Vagina (tissue), 2 donors: Measurements from ENCODE around the gene PARVG. TPM values are rescaled to one million over a fixed set of nuclear protein-coding genes. Genes with fewer than 3 reads are reported as not detected.

Experiments used
- DNase-seq, 2 donors: peaks; one replicate each; pipeline ENCODE4 v3.0.0-alpha.2; 2017; ENCODE audit errors: extremely low spot score in 2 of 2
- H3K27ac ChIP-seq: fragments of 200-600 bp; sonication (generic); one replicate; pipeline ENCODE4 v1.5.1; 2019
- H3K27me3 ChIP-seq: fragments of 200-600 bp; sonication (generic); one replicate; pipeline ENCODE4 v1.5.1; 2019
- H3K36me3 ChIP-seq, 2 donors: fragments of 200-600 bp; sonication (generic); one replicate each; pipeline ENCODE4 v1.5.1; 2017 to 2019
- H3K4me1 ChIP-seq: fragments of 200-600 bp; sonication (generic); one replicate; pipeline ENCODE4 v1.5.1; 2019
- H3K4me3 ChIP-seq, 2 donors: fragments of 200-600 bp; sonication (generic); 1 replicate in 1 of 2; 2 replicates in 1 of 2; pipeline ENCODE4 v1.5.1; 2016 to 2019
- H3K9me3 ChIP-seq: fragments of 200-600 bp; sonication (generic); one replicate; pipeline ENCODE4 v1.5.1; 2019
- POLR2A ChIP-seq, 2 donors: fragments of 450-650 bp; IDR thresholded peaks; one replicate each; pipeline ENCODE4 v1.6.1; 2017; ENCODE audit warnings: antibody characterized with exemption in 2 of 2, mild to moderate bottlenecking in 2 of 2, moderate library complexity in 2 of 2
- POLR2AphosphoS5 ChIP-seq, 2 donors: sonication (generic); formaldehyde crosslinking; IDR thresholded peaks; one replicate each; pipeline ENCODE4 v1.9.0; 2017; ENCODE audit warnings: antibody characterized with exemption in 2 of 2, mild to moderate bottlenecking in 2 of 2, low read depth in 1 of 2; ENCODE audit not compliant: insufficient read depth in 1 of 2
- intact Hi-C: fragments of 100-400 bp; cut with DNase I; formaldehyde crosslinking; loops from one replicate; pipeline ENCODE4 v1.15.1; 2023
- total RNA-seq: library from RNA; depleted of rRNA; stranded (reverse); fragments of >200 nt; gene quantifications from one replicate; pipeline ENCODE4 v1.2.3, GENCODE V29; 2016
- TF ChIP-seq, protein P1 (sequence below), 3 experiments: fragments of 450-650 bp in 2 of 3; fragments of 200-600 bp in 1 of 3; sonication (generic) in 1 of 3; IDR thresholded peaks; one replicate each; pipeline ENCODE4 v1.5.1; 2017 to 2019; ENCODE audit warnings: antibody characterized with exemption in 3 of 3, mild to moderate bottlenecking in 2 of 3, moderate library complexity in 2 of 3

The PARVG gene
- total RNA-seq, 1 donor from 2014 or later = 29.5 TPM

DNA sequence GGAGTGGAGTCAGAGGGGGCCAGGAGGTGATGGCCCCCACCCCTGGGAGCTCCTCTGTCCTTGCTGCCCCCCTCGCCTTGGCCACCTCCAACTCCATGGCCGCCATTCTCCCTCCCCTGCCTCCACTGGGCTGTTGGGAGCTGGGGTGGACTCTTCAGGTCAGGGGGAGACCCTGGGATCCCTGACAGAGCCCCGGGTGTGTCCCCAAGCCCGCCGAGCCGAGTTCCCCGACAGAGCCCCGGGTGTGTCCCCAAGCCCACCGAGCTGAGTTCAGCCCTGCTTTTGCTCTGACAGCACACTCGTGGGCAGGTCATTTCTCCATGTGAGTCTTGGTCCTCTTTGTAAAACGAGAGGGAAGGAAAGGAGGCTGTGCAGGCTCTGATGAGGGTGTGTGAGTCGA lies 13.2 kb upstream of the PARVG start:
- no peaks in the 10 kb centered on the region for H3K27me3 ChIP-seq
- no peaks in the 10 kb centered on the region for H3K4me1 ChIP-seq
- no peak for DNase-seq
- H3K9me3 ChIP-seq = no peaks in the 10 kb centered on the region
- no peak overlapping the region for H3K4me3 ChIP-seq
- no peak overlapping the region for H3K27ac ChIP-seq
- intact Hi-C loops = no loop called here
- H3K36me3 ChIP-seq = no peaks in the 10 kb centered on the region
- no peak for TF ChIP-seq POLR2AphosphoS5 (IDR thresholded peaks at IDR 0.05; ENCODE audit: insufficient read depth in 1 of 2, low read depth in 1 of 2)
- TF ChIP-seq, protein P1, sequence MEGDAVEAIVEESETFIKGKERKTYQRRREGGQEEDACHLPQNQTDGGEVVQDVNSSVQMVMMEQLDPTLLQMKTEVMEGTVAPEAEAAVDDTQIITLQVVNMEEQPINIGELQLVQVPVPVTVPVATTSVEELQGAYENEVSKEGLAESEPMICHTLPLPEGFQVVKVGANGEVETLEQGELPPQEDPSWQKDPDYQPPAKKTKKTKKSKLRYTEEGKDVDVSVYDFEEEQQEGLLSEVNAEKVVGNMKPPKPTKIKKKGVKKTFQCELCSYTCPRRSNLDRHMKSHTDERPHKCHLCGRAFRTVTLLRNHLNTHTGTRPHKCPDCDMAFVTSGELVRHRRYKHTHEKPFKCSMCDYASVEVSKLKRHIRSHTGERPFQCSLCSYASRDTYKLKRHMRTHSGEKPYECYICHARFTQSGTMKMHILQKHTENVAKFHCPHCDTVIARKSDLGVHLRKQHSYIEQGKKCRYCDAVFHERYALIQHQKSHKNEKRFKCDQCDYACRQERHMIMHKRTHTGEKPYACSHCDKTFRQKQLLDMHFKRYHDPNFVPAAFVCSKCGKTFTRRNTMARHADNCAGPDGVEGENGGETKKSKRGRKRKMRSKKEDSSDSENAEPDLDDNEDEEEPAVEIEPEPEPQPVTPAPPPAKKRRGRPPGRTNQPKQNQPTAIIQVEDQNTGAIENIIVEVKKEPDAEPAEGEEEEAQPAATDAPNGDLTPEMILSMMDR (IDR thresholded peaks at IDR 0.05) = no peak
- no peak for TF ChIP-seq POLR2A (IDR thresholded peaks at IDR 0.05)

DNA sequence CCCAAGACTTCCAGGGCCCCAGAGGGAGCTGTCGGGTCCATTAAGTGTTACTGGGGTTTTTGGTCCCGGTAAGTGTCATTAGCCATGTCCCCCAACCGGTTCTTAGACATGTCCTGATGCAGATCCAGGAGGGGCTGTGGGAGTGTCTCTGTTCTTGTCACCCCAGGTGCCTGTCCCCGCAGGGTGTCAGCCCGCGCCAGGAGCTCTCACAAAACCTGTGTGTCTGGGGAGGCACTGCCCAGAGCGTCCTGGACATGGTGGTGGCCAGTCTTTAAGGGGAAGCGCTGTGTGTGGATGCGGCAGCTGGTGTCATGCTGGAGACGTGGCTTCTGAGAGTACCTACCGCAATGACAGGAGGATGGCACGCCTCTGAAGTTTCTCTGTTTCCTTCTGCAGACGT lies 12.5 kb upstream of the PARVG start:
- Histone ChIP-seq H3K36me3 (no peaks in the 10 kb centered on the region), H3K4me3 (no peak overlapping the region)

DNA sequence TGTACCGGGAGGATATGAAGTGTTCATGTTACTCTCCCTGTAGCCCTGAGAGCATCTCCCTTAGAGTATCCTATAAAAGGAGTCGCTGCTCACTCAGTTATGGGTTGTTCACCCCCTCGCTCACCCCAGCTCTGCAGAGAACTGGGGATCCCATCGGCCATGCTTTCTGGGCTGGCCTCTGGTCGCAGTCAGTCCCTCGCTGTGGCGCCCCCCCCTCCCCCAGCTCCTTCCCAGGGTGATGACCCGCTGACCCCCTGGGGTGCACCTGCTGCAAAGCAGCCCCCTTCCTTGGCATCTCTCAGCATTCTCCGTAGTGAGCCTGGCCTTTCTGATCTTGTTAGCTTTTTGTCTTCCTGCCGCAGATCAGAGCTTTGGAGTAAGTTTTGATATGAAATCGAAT lies 10.3 kb upstream of the PARVG start:
- DNase-seq = no peak
- no peaks in the 10 kb centered on the region for H3K4me1 ChIP-seq
- intact Hi-C loops = no loop called here
- TF ChIP-seq POLR2AphosphoS5 (IDR thresholded peaks at IDR 0.05; ENCODE audit: insufficient read depth in 1 of 2, low read depth in 1 of 2) (no peak), POLR2A (IDR thresholded peaks at IDR 0.05) (no peak)
- TF ChIP-seq, protein P1 (IDR thresholded peaks at IDR 0.05) = no peak
- H3K27me3 ChIP-seq = no peaks in the 10 kb centered on the region
- no peaks in the 10 kb centered on the region for H3K9me3 ChIP-seq
- H3K27ac ChIP-seq = no peak overlapping the region
- no peaks in the 10 kb centered on the region for H3K36me3 ChIP-seq
- no peak overlapping the region for H3K4me3 ChIP-seq

More for the DNA sequence above, 12.5 kb upstream of the PARVG start:
- TF ChIP-seq, protein P1 (IDR thresholded peaks at IDR 0.05) = no peak
- TF ChIP-seq POLR2A (IDR thresholded peaks at IDR 0.05) (no peak), POLR2AphosphoS5 (IDR thresholded peaks at IDR 0.05; ENCODE audit: insufficient read depth in 1 of 2, low read depth in 1 of 2) (no peak)
- DNase-seq = no peak
- Histone ChIP-seq H3K4me1 (no peaks in the 10 kb centered on the region), H3K27ac (no peak overlapping the region), H3K27me3 (no peaks in the 10 kb centered on the region), H3K9me3 (no peaks in the 10 kb centered on the region)
- intact Hi-C loops = no loop called here

DNA sequence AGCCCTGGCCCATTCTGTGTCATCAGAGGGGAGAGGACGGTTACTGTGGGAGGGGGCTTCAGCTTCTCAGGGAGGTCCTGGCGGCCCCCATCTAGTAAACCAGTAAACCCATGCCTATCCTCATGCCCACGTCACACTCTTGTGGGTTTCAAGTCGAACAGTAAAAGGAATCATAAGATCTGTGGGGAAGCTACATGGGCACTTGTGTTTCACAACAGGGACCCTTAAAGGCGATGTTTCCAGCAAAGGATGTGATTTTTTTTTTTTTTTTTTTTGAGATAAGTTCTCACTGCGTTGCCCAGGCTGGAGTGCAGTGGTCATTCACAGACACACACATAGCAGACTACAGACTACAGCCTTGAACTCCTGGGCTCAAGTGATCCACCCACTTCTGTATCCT lies 9.2 kb upstream of the PARVG start:
- DNase-seq = no peak
- Histone ChIP-seq H3K36me3 (no peaks in the 10 kb centered on the region), H3K9me3 (no peaks in the 10 kb centered on the region), H3K27me3 (no peaks in the 10 kb centered on the region), H3K4me3 (no peak overlapping the region), H3K4me1 (no peaks in the 10 kb centered on the region), H3K27ac (no peak overlapping the region)
- TF ChIP-seq POLR2A (IDR thresholded peaks at IDR 0.05) = no peak
- TF ChIP-seq POLR2AphosphoS5 (IDR thresholded peaks at IDR 0.05; ENCODE audit: insufficient read depth in 1 of 2, low read depth in 1 of 2) = no peak
- TF ChIP-seq, protein P1 (IDR thresholded peaks at IDR 0.05) = no peak
- intact Hi-C loops = no loop called here

DNA sequence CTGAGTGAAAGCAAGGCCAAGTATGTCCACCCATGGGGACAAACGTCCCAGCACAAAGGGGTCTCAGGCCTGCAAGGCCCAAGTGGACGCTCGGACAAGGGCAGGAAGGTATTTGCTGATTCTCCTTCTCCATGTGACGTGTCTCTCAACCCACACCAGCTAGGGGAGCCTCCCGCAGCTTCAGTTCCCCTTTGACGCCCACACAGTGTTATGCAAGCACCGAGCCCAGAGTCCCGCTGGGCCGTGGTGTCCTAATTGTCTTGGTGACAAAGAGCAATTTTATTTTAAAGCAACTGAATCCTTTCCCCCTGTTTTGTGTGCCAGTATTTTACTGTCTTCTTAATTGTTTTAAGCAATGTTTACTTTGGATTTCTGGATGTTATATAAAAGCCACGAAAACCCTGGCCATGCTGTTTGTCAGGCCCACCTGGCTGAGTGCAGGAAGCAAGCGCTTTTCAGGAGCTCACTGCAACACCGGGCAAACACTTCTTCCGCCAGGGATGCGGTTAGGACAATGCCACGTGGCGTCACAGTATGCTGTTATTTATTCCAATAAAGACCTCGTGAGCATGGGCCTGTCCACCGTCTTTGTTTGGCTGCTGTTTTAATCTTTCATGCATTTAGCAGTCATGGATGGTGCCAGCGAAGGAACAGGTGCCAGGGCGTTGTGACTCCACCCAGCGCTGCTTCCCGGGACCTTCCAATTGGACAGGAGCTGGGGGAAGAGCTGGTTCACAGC lies 8.2 kb upstream of the PARVG start:
- Histone ChIP-seq H3K4me3 (no peak overlapping the region), H3K9me3 (no peaks in the 10 kb centered on the region), H3K27me3 (no peaks in the 10 kb centered on the region), H3K27ac (no peak overlapping the region), H3K4me1 (no peaks in the 10 kb centered on the region), H3K36me3 (no peaks in the 10 kb centered on the region)
- intact Hi-C loops = no loop called here
- TF ChIP-seq, protein P1 (IDR thresholded peaks at IDR 0.05) = no peak
- DNase-seq = no peak
